ENCODE results near the gene FLNB.
A peak's percentile ranks its signal among the peaks of the same experiment; 100 is the strongest.

The FLNB gene

GRCh38 chr3:58008141-58009025 lies at the start of gene FLNB:
FLNB (plus strand) TSS chr3:58008422; CDS start chr3:58008565, 143 bp downstream.
- TF ChIP-seq CTCF (conservative IDR thresholded peaks at IDR 0.05; ENCODE audit: low read depth) = peak; percentile 92
- H3K27ac ChIP-seq = peak within 1 kb of the TSS; percentile 84
- DNase-seq (ENCODE audit: low spot score) = peak; percentile 72
- POLR2A ChIA-PET (ENCODE audit: low non-redundant PET) = no interaction called here
- CTCF ChIA-PET = interaction anchor here (0.6 to 1.5 kb wide), 6 partner anchors 13 to 426 kb away, joined by 3 to 5 read pairs (median 3); no protein-coding TSS in a partner anchor

- ChIA-PET POLR2A (ENCODE audit: low non-redundant PET) (no interaction called here), CTCF (interaction anchor here (0.6 kb wide), 1 partner anchor 23 kb away, joined by 6 read pairs; no protein-coding TSS in a partner anchor)
- DNase-seq (ENCODE audit: low spot score) = no peak
- H3K27ac ChIP-seq = peak overlapping the region; percentile 80
- no peak for TF ChIP-seq CTCF (conservative IDR thresholded peaks at IDR 0.05; ENCODE audit: low read depth)
Observed at GRCh38 chr3:57958642-57959422, 49.4 kb upstream of the FLNB start.

- peak overlapping the region; percentile 80 for H3K27ac ChIP-seq
- ChIA-PET CTCF (no interaction called here), POLR2A (ENCODE audit: low non-redundant PET) (no interaction called here)
- TF ChIP-seq CTCF (conservative IDR thresholded peaks at IDR 0.05; ENCODE audit: low read depth) = no peak
- DNase-seq (ENCODE audit: low spot score) = no peak
Observed at GRCh38 chr3:57959423-57960173, 48.6 kb upstream of the FLNB start.

- DNase-seq (ENCODE audit: low spot score) = no peak
- peak overlapping the region; percentile 80 for H3K27ac ChIP-seq
- CTCF ChIA-PET = no interaction called here
- POLR2A ChIA-PET (ENCODE audit: low non-redundant PET) = no interaction called here
- no peak for TF ChIP-seq CTCF (conservative IDR thresholded peaks at IDR 0.05; ENCODE audit: low read depth)
Observed at GRCh38 chr3:57960174-57960505, 48.1 kb upstream of the FLNB start.

- TF ChIP-seq CTCF (conservative IDR thresholded peaks at IDR 0.05; ENCODE audit: low read depth) = no peak
- POLR2A ChIA-PET (ENCODE audit: low non-redundant PET) = no interaction called here
- H3K27ac ChIP-seq = peak overlapping the region; percentile 80
- CTCF ChIA-PET = no interaction called here
- no peak for DNase-seq (ENCODE audit: low spot score)
Observed at GRCh38 chr3:57961177-57961827, 46.9 kb upstream of the FLNB start.
